Transverse colon (tissue), 4 donors: Measurements from ENCODE around the gene KCNK15. TPM values are rescaled to one million over a fixed set of nuclear protein-coding genes. Genes with fewer than 3 reads are reported as not detected.
A peak's percentile ranks its signal among the peaks of the same experiment; 100 is the strongest.

Experiments used
- DNase-seq: peaks from one replicate; pipeline ENCODE4 v3.0.0-alpha.2; 2019
- H3K27ac ChIP-seq, 4 donors: fragments of 200-600 bp; sonication (generic); 2 replicates each; pipeline ENCODE4 v1.5.1; 2016 to 2018; ENCODE audit warnings: inconsistent platforms in 4 of 4
- H3K27me3 ChIP-seq: fragments of 200-600 bp; sonication (generic); 2 replicates; pipeline ENCODE4 v1.5.1; 2017; ENCODE audit warnings: inconsistent platforms
- H3K36me3 ChIP-seq, 4 donors: fragments of 200-600 bp; sonication (generic); 2 replicates each; pipeline ENCODE4 v1.5.1; 2017 to 2019; ENCODE audit warnings: inconsistent platforms in 4 of 4
- H3K4me1 ChIP-seq, 4 donors: fragments of 200-600 bp; sonication (generic); 2 replicates each; pipeline ENCODE4 v1.5.1; 2017 to 2020; ENCODE audit warnings: inconsistent platforms in 4 of 4
- H3K4me3 ChIP-seq, 4 donors: fragments of 200-600 bp; sonication (generic); 1 replicate in 1 of 4; 2 replicates in 3 of 4; pipeline versions ENCODE4 v1.5.1 to v1.6.1; 2017 to 2019; ENCODE audit warnings: inconsistent platforms in 4 of 4
- H3K9me3 ChIP-seq, 2 donors: fragments of 200-600 bp; sonication (generic); 2 replicates each; pipeline ENCODE4 v1.5.1; 2017 to 2019; ENCODE audit warnings: inconsistent platforms in 2 of 2
- EP300 ChIP-seq: sonication (generic); formaldehyde crosslinking; IDR thresholded peaks from one replicate; pipeline ENCODE4 v1.6.1; 2017; ENCODE audit warnings: antibody characterized with exemption, low read depth
- POLR2A ChIP-seq: fragments of 450-650 bp; IDR thresholded peaks from one replicate; pipeline ENCODE4 v1.6.1; 2016; ENCODE audit warnings: antibody characterized with exemption, mild to moderate bottlenecking, moderate library complexity
- POLR2AphosphoS5 ChIP-seq, 3 donors: sonication (generic); formaldehyde crosslinking; IDR thresholded peaks; one replicate each; pipeline ENCODE4 v1.6.1; 2016; ENCODE audit warnings: antibody characterized with exemption in 3 of 3
- WGBS, 2 donors: methylation state at CpG; one replicate each; pipeline ENCODE4 v1.1.5; 2018; ENCODE audit warnings: low coverage in 1 of 2; 5-methylcytosine and 5-hydroxymethylcytosine counted together
- in situ Hi-C, 4 donors: fragments of 200-750 bp; cut with MboI; loops; one replicate each; pipeline versions ENCODE4 v1.15.0 to v1.15.1; 2017; ENCODE audit warnings: low sequenced_read_pairs in 3 of 4, low pct_ligation_motif_present in 1 of 4, low pct_unique_long_range_greater_than_20kb in 1 of 4
- intact Hi-C: fragments of 100-400 bp; cut with DNase I; formaldehyde crosslinking; loops from one replicate; pipeline ENCODE4 v1.15.1; 2023; ENCODE audit warnings: low total_unique reads
- total RNA-seq, 4 donors: library from RNA; depleted of rRNA; stranded (reverse); fragments of >200 nt; gene quantifications; one replicate each; pipeline ENCODE4 v1.1.0, GENCODE V29; 2016
- TF ChIP-seq, protein P1 (sequence below), 5 experiments: fragments of 200-600 bp in 3 of 5; fragments of 450-650 bp in 2 of 5; sonication (generic) in 3 of 5; IDR thresholded peaks; 1 replicate in 2 of 5; 2 replicates in 3 of 5; pipeline ENCODE4 v1.5.1; 2016 to 2017; ENCODE audit warnings: antibody characterized with exemption in 5 of 5, inconsistent platforms in 3 of 5, mild to moderate bottlenecking in 2 of 5, moderate library complexity in 1 of 5

Gene KCNK15
- total RNA-seq, 4 donors from 2014 or later = 0.27 to 1.3 TPM; not detected in 2

DNA sequence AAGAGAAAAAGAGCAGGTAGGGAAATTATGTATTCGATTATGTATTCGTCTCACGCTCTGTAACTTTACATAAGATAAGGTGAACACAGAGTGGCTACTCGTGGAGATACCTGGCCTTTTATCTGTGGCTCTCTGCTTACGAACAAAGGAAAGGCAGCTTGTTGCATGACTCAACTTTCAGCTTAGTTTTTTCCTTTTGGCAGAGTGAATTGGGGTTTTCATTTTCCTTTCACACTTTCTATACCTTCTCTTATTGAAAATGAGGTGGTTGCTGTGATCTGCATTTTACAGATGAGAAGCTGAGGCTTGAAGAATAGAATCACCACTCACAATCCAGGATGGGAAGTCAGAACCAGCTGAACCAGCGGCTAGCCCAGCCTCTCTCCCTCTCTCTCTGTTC is 13.3 kb upstream of the KCNK15 start:
- intact Hi-C loops = loop anchor here (2.0 to 10.0 kb wide), 2 partner anchors 50 to 348 kb away; no protein-coding TSS in a partner anchor
- Histone ChIP-seq H3K36me3 (no peaks in the 10 kb centered on the region), H3K4me3 (no peak overlapping the region), H3K27ac (no peak overlapping the region), H3K9me3 (no peaks in the 10 kb centered on the region), H3K4me1 (peaks cover 0 to 6% (median 3%) of the 10 kb centered on the region in 4 donors), H3K27me3 (no peaks in the 10 kb centered on the region)
- WGBS, 2 donors = 69 to 71% methylated on average over 6 of the region's 6 CpGs
- in situ Hi-C loops = loop anchor here in 3 of 4 donors (5.0 kb wide), 1 partner anchor 45 kb away; no protein-coding TSS in a partner anchor
- DNase-seq = no peak
- TF ChIP-seq POLR2AphosphoS5 (IDR thresholded peaks at IDR 0.05) (no peak), EP300 (no peak), POLR2A (no peak)
- TF ChIP-seq, protein P1, sequence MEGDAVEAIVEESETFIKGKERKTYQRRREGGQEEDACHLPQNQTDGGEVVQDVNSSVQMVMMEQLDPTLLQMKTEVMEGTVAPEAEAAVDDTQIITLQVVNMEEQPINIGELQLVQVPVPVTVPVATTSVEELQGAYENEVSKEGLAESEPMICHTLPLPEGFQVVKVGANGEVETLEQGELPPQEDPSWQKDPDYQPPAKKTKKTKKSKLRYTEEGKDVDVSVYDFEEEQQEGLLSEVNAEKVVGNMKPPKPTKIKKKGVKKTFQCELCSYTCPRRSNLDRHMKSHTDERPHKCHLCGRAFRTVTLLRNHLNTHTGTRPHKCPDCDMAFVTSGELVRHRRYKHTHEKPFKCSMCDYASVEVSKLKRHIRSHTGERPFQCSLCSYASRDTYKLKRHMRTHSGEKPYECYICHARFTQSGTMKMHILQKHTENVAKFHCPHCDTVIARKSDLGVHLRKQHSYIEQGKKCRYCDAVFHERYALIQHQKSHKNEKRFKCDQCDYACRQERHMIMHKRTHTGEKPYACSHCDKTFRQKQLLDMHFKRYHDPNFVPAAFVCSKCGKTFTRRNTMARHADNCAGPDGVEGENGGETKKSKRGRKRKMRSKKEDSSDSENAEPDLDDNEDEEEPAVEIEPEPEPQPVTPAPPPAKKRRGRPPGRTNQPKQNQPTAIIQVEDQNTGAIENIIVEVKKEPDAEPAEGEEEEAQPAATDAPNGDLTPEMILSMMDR (IDR thresholded peaks at IDR 0.05) = no peak

DNA sequence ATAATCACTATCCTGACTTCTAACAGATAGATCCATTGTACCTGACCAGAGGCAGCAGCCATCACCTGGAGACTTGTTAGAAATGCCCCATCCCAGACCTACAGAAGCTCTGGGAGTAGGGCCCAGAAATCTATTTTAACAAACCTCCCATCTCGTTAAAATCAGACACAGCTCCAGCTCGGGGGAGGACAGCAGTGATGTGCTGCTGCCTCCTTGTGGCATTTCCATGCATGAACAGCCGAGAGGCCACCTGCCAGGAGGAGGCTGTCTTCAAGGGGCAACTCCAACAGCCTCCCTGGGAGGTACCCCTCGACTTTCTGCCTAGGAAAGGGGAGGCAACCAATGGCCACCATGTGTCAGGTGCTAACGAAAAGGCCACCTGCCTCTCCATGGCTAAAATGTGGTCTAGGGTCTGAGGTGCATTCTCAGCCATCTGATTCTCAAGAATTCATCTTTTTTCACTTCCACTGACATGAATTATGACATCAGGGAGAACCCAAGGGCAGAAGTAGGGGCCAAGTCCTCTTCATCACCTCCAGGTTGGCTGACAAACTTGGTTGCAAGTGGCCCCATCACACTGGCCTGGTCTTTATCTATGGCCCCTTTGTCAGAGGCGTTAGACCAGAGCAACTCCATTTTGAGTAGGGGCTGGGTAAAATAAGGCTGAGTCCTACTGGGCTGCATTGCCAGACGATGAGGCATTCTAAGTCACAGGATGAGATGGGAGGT is 12.2 kb upstream of the KCNK15 start:
- DNase-seq = peak; percentile 64
- intact Hi-C loops (loop anchor here (2.0 to 10.0 kb wide), 2 partner anchors 51 to 349 kb away; no protein-coding TSS in a partner anchor), in situ Hi-C loops (loop anchor here in 3 of 4 donors (5.0 kb wide), 1 partner anchor 46 kb away; no protein-coding TSS in a partner anchor)
- H3K27me3 ChIP-seq = no peaks in the 10 kb centered on the region
- H3K36me3 ChIP-seq = no peaks in the 10 kb centered on the region
- 25 to 27% methylated on average over 3 to 7 of the region's 7 CpGs for WGBS, 2 donors
- H3K9me3 ChIP-seq = no peaks in the 10 kb centered on the region
- no peak for TF ChIP-seq EP300
- no peak for TF ChIP-seq POLR2A
- no peak for TF ChIP-seq POLR2AphosphoS5 (IDR thresholded peaks at IDR 0.05)
- TF ChIP-seq, protein P1 (IDR thresholded peaks at IDR 0.05) = peak; percentile 80 to 87 (median 85)
- H3K4me1 ChIP-seq = peaks cover 0 to 6% (median 3%) of the 10 kb centered on the region in 4 donors
- no peak overlapping the region for H3K4me3 ChIP-seq
- no peak overlapping the region for H3K27ac ChIP-seq

DNA sequence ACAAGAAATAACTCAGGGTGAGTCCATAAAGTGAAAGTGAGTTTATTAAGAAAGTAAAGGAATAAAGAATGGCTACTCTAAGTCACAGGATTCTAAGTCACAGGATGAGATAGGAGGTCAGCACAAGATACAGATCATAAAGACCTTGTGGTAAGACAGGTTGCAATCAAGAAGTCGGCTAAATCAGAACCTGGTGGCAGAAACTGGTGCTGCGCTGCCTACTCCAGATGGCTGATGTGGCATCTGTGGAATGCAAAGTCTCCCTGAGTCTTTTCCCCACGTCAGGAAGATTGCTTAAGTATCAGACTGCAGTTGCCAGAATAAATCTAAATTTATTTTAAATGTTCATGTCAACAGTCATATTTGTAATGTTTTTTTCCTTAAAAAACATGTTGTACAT is 10.7 kb upstream of the KCNK15 start:
- Histone ChIP-seq H3K9me3 (no peaks in the 10 kb centered on the region), H3K27ac (no peak overlapping the region), H3K4me1 (no peaks in the 10 kb centered on the region), H3K4me3 (no peak overlapping the region), H3K36me3 (no peaks in the 10 kb centered on the region), H3K27me3 (no peaks in the 10 kb centered on the region)
- 63 to 71% methylated on average over 3 of the region's 3 CpGs for WGBS, 2 donors
- TF ChIP-seq EP300 (no peak), POLR2A (no peak)
- TF ChIP-seq, protein P1 (IDR thresholded peaks at IDR 0.05) = peak in 3 of 5 experiments; percentile 10 to 20 (median 10)
- DNase-seq = no peak
- in situ Hi-C loops = loop anchor here (5.0 kb wide), 2 partner anchors 48 to 53 kb away; no protein-coding TSS in a partner anchor
- intact Hi-C loops = loop anchor here (5.0 to 10.0 kb wide), 2 partner anchors 203 to 350 kb away; no protein-coding TSS in a partner anchor

DNA sequence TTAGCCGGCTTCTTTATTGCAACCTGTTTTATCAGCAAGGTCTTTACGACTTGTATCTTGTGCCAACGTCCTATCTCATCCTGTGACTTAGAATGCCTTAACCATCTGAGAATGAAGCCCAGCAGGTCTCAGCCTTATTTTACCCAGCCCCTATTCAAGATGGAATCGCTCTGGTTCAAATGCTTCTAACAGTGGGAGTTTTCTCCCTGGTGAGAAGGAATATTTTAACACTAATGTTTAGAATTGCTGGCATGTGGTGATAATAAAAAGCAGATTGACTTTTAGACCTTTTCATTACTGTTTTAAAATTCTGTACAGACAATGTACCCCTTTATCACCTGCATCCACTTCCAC is 9.9 kb upstream of the KCNK15 start:
- Histone ChIP-seq H3K9me3 (no peaks in the 10 kb centered on the region), H3K27ac (no peak overlapping the region), H3K4me3 (no peak overlapping the region), H3K4me1 (no peaks in the 10 kb centered on the region), H3K27me3 (no peaks in the 10 kb centered on the region), H3K36me3 (no peaks in the 10 kb centered on the region)
- TF ChIP-seq, protein P1 (IDR thresholded peaks at IDR 0.05) = no peak
- intact Hi-C loops (loop anchor here (5.0 to 10.0 kb wide), 2 partner anchors 203 to 351 kb away; no protein-coding TSS in a partner anchor), in situ Hi-C loops (loop anchor here in 1 of 4 donors (5.0 kb wide), 1 partner anchor 53 kb away; no protein-coding TSS in a partner anchor)
- WGBS, 2 donors = 69% methylated on average over 4 of the region's 4 CpGs; no CpG with 5 or more reads in 1 of the 2 donors
- no peak for DNase-seq
